Tibial nerve (tissue), 4 donors: ENCODE results near the gene SNAI3.

Source experiments
- EP300 ChIP-seq, 2 donors: sonication (generic); formaldehyde crosslinking; IDR thresholded peaks; one replicate each; pipeline ENCODE4 v1.6.1; 2017; ENCODE audit warnings: antibody characterized with exemption in 2 of 2, mild to moderate bottlenecking in 1 of 2
- TF ChIP-seq, protein P1 (sequence below), 5 experiments: fragments of 200-600 bp in 3 of 5; fragments of 450-650 bp in 2 of 5; sonication (generic) in 3 of 5; IDR thresholded peaks; one replicate each; pipeline ENCODE4 v1.5.1; 2016 to 2019; ENCODE audit warnings: antibody characterized with exemption in 5 of 5, mild to moderate bottlenecking in 3 of 5, moderate library complexity in 2 of 5

GRCh38 chr16:88697831-88698615 is 11.7 kb upstream of the SNAI3 start:
- TF ChIP-seq, protein P1, sequence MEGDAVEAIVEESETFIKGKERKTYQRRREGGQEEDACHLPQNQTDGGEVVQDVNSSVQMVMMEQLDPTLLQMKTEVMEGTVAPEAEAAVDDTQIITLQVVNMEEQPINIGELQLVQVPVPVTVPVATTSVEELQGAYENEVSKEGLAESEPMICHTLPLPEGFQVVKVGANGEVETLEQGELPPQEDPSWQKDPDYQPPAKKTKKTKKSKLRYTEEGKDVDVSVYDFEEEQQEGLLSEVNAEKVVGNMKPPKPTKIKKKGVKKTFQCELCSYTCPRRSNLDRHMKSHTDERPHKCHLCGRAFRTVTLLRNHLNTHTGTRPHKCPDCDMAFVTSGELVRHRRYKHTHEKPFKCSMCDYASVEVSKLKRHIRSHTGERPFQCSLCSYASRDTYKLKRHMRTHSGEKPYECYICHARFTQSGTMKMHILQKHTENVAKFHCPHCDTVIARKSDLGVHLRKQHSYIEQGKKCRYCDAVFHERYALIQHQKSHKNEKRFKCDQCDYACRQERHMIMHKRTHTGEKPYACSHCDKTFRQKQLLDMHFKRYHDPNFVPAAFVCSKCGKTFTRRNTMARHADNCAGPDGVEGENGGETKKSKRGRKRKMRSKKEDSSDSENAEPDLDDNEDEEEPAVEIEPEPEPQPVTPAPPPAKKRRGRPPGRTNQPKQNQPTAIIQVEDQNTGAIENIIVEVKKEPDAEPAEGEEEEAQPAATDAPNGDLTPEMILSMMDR (IDR thresholded peaks at IDR 0.05): no peak
- no peak for TF ChIP-seq EP300 (IDR thresholded peaks at IDR 0.05)
